ENCODE measurements around the gene HBD.

DNA sequence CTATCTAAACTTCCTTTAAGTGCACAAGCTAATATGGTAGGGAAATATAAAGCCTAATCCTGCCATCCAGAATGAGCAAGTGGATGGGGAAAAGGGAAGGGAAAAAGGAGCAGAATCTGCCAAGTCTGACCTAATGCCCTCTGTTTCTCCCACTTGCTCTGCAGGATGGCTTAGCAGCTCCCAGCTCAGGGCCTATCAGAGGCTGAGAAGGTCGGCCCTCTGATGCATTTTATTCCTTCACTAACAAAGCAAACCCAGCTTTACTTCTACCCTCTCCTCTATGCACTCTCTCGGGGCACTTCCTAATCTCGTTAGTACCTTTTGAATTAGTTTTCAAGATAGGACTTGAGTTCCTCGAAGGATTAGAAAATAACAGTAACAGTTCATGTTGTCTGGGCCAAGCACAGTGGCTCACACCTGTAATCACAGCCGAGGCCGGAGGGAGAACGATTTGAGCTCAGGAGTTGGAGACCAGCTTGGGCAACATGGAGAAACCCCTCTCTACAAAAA is 23.9 kb downstream of the HBD start:
- TF ChIP-seq EGR1 (IDR thresholded peaks at IDR 0.05; ENCODE audit: low read depth) (no peak), SP1 (IDR thresholded peaks at IDR 0.05; ENCODE audit: low read depth) (no peak), CTCF (IDR thresholded peaks at IDR 0.05 in 2 of 3, conservative IDR thresholded peaks at IDR 0.05 in 1 of 3; ENCODE audit: borderline replicate concordance in 1 of 3, insufficient read depth in 1 of 3, low read depth in 2 of 3, low read length in 2 of 3) (no peak), EZH2 (IDR thresholded peaks at IDR 0.05) (no peak), POLR2A (IDR thresholded peaks at IDR 0.05; ENCODE audit: borderline replicate concordance, extremely low read depth, insufficient read depth, insufficient read length) (no peak), CEBPB (IDR thresholded peaks at IDR 0.05; ENCODE audit: low read depth) (no peak), EZH2phosphoT487 (IDR thresholded peaks at IDR 0.05; ENCODE audit: borderline replicate concordance) (no peak), ZNF274 (IDR thresholded peaks at IDR 0.05; ENCODE audit: low read depth, low read length) (no peak)
- TF ChIP-seq, protein P1, sequence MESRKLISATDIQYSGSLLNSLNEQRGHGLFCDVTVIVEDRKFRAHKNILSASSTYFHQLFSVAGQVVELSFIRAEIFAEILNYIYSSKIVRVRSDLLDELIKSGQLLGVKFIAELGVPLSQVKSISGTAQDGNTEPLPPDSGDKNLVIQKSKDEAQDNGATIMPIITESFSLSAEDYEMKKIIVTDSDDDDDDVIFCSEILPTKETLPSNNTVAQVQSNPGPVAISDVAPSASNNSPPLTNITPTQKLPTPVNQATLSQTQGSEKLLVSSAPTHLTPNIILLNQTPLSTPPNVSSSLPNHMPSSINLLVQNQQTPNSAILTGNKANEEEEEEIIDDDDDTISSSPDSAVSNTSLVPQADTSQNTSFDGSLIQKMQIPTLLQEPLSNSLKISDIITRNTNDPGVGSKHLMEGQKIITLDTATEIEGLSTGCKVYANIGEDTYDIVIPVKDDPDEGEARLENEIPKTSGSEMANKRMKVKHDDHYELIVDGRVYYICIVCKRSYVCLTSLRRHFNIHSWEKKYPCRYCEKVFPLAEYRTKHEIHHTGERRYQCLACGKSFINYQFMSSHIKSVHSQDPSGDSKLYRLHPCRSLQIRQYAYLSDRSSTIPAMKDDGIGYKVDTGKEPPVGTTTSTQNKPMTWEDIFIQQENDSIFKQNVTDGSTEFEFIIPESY (IDR thresholded peaks at IDR 0.05; ENCODE audit: extremely low read depth, insufficient replicate concordance, low read length) = no peak

All from HCT116 (cell line).